GM11168 (cell line): Measurements from ENCODE around the gene CNTNAP5.

Source experiments
- in situ Hi-C: fragments of 300-500 bp; cut with MboI; formaldehyde crosslinking; loops from one replicate; pipeline ENCODE4 v1.12.0; 2022; ENCODE audit warnings: low sequenced_read_pairs; ENCODE audit not compliant: unreplicated experiment

Gene CNTNAP5

GRCh38 chr2:124575497-124575896 lies 550.4 kb downstream of the CNTNAP5 start:
- in situ Hi-C loops, result no loop called here

- in situ Hi-C loops, result no loop called here
These were observed 555.2 kb downstream of the CNTNAP5 start for GRCh38 chr2:124580263-124580662.

GRCh38 chr2:124582387-124582786 lies 557.3 kb downstream of the CNTNAP5 start:
- in situ Hi-C loops, result no loop called here

- in situ Hi-C loops, result no loop called here
These were observed 559.5 kb downstream of the CNTNAP5 start for GRCh38 chr2:124584615-124585014.

GRCh38 chr2:124585277-124585676 lies 560.2 kb downstream of the CNTNAP5 start:
- in situ Hi-C loops, result no loop called here

GRCh38 chr2:124586210-124586609 lies 561.1 kb downstream of the CNTNAP5 start:
- in situ Hi-C loops, result no loop called here

GRCh38 chr2:124586835-124587234 lies 561.7 kb downstream of the CNTNAP5 start:
- in situ Hi-C loops, result no loop called here

GRCh38 chr2:124589971-124590370 lies 564.9 kb downstream of the CNTNAP5 start:
- in situ Hi-C loops, result no loop called here

GRCh38 chr2:124602759-124603158 lies 577.7 kb downstream of the CNTNAP5 start:
- in situ Hi-C loops, result no loop called here

- in situ Hi-C loops, result no loop called here
These were observed 579.9 kb downstream of the CNTNAP5 start for GRCh38 chr2:124604940-124605339.

- in situ Hi-C loops, result no loop called here
These were observed 582.6 kb downstream of the CNTNAP5 start for GRCh38 chr2:124607679-124608078.

GRCh38 chr2:124609667-124610066 lies 584.6 kb downstream of the CNTNAP5 start:
- in situ Hi-C loops, result no loop called here

- in situ Hi-C loops, result no loop called here
These were observed 585.1 kb downstream of the CNTNAP5 start for GRCh38 chr2:124610141-124610540.

GRCh38 chr2:124610866-124611265 lies 585.8 kb downstream of the CNTNAP5 start:
- in situ Hi-C loops, result no loop called here

- in situ Hi-C loops, result no loop called here
These were observed 598.5 kb downstream of the CNTNAP5 start for GRCh38 chr2:124623560-124623959.

GRCh38 chr2:124625561-124625960 lies 600.5 kb downstream of the CNTNAP5 start:
- in situ Hi-C loops, result no loop called here

- in situ Hi-C loops, result no loop called here
These were observed 601.9 kb downstream of the CNTNAP5 start for GRCh38 chr2:124626993-124627392.

- in situ Hi-C loops, result no loop called here
These were observed 608.7 kb downstream of the CNTNAP5 start for GRCh38 chr2:124633812-124634211.

- in situ Hi-C loops, result no loop called here
These were observed 614.4 kb downstream of the CNTNAP5 start for GRCh38 chr2:124639524-124639923.

GRCh38 chr2:124640221-124640750 lies 615.2 kb downstream of the CNTNAP5 start:
- in situ Hi-C loops, result no loop called here

GRCh38 chr2:124646166-124646815 lies 621.2 kb downstream of the CNTNAP5 start:
- in situ Hi-C loops, result no loop called here

GRCh38 chr2:124647245-124647644 lies 622.2 kb downstream of the CNTNAP5 start:
- in situ Hi-C loops, result no loop called here
